NOMO-1 treated with dmso at 0.1 percent for 144 hours (cell line): ENCODE results near the gene PLXNA2.

Experiments
- DNase-seq: peaks from one replicate; lab custom pipeline; 2025; ENCODE audit not compliant: unreplicated experiment; lab: John Stamatoyannopoulos, UW

Gene PLXNA2

GRCh38 chr1:208207388-208208131 is 36.6 kb downstream of the PLXNA2 start:
- DNase-seq, result no peak

- DNase-seq, result no peak
These were observed 38.0 kb downstream of the PLXNA2 start for GRCh38 chr1:208206092-208206698.

GRCh38 chr1:208205216-208206013 is 38.8 kb downstream of the PLXNA2 start:
- no peak for DNase-seq

- DNase-seq, result no peak
These were observed 39.4 kb downstream of the PLXNA2 start for GRCh38 chr1:208204779-208205178.

- no peak for DNase-seq
These were observed 40.2 kb downstream of the PLXNA2 start for GRCh38 chr1:208203848-208204609.

- DNase-seq, result no peak
These were observed 40.9 kb downstream of the PLXNA2 start for GRCh38 chr1:208203127-208203847.

- no peak for DNase-seq
These were observed 41.7 kb downstream of the PLXNA2 start for GRCh38 chr1:208202333-208202995.

- DNase-seq, result no peak
These were observed 43.0 kb downstream of the PLXNA2 start for GRCh38 chr1:208201229-208201628.

- no peak for DNase-seq
These were observed 44.1 kb downstream of the PLXNA2 start for GRCh38 chr1:208200116-208200515.

- DNase-seq, result no peak
These were observed 45.9 kb downstream of the PLXNA2 start for GRCh38 chr1:208198236-208198635.

- DNase-seq, result no peak
These were observed 49.2 kb downstream of the PLXNA2 start for GRCh38 chr1:208194944-208195343.

- peak; percentile 3 for DNase-seq
These were observed 51.2 kb downstream of the PLXNA2 start for GRCh38 chr1:208192995-208193394.

- no peak for DNase-seq
These were observed 53.4 kb downstream of the PLXNA2 start for GRCh38 chr1:208190784-208191183.

GRCh38 chr1:208189716-208190115 is 54.5 kb downstream of the PLXNA2 start:
- DNase-seq, result no peak

GRCh38 chr1:208189183-208189582 is 55.0 kb downstream of the PLXNA2 start:
- no peak for DNase-seq

GRCh38 chr1:208188607-208189006 is 55.6 kb downstream of the PLXNA2 start:
- no peak for DNase-seq

- peak; percentile 23 for DNase-seq
These were observed 56.6 kb downstream of the PLXNA2 start for GRCh38 chr1:208187499-208188041.

- no peak for DNase-seq
These were observed 58.4 kb downstream of the PLXNA2 start for GRCh38 chr1:208185801-208186231.

- DNase-seq, result no peak
These were observed 59.1 kb downstream of the PLXNA2 start for GRCh38 chr1:208184966-208185654.
